H1 (cell line): ENCODE results near the gene CHCHD6. TPM values are rescaled to one million over a fixed set of nuclear protein-coding genes. Genes with fewer than 3 reads are reported as not detected.

Experiments used
- PHF8 ChIP-seq: fragments of 200-600 bp; sonication (generic); conservative IDR thresholded peaks from 2 replicates; pipeline ENCODE4 v1.7.1; 2012; ENCODE audit warnings: low read depth, mild to moderate bottlenecking, inconsistent platforms, low read length, moderate library complexity
- SP4 ChIP-seq: IDR thresholded peaks from 2 replicates; pipeline ENCODE4 v1.6.1; 2012; ENCODE audit warnings: low read length, inconsistent platforms
- polyA plus RNA-seq, 7 experiments: library from polyadenylated mRNA; depleted of rRNA in 3 of 7; stranded (reverse) in 5 of 7; unstranded in 2 of 7; fragments of >200 nt in 5 of 7; fragments of 200-250 nt in 2 of 7; gene quantifications; 1 replicate in 5 of 7; 2 replicates in 1 of 7; 4 replicates in 1 of 7; pipeline versions ENCODE4 v1.2.1 to v1.2.3, GENCODE V29; 2011 to 2013; ENCODE audit warnings: missing spikeins in 2 of 7, mixed read lengths in 2 of 7
- total RNA-seq: library from RNA; stranded (reverse); fragmentation: NEBNext Ultra II Directional; extraction: Animal tissue kit (Norgen Biotek cat#: 25700); gene quantifications from 2 replicates; pipeline ENCODE4 v1.2.1, GENCODE V29; 2021

CHCHD6 gene
- total and polyA plus RNA-seq, 2 of the 8 experiments (the other 6 are each of a cell fraction or from before 2014, with no cell fraction given) = 32.4 to 37.6 TPM

GRCh38 chr3:126661532-126662364 is 42.3 kb upstream of the CHCHD6 start (continued):
- TF ChIP-seq PHF8 = no peak
- TF ChIP-seq SP4 = no peak
- TF ChIP-seq, all 59 proteins: peak for 0
